ENCODE measurements around the gene HCST. TPM values are rescaled to one million over a fixed set of nuclear protein-coding genes. Genes with fewer than 3 reads are reported as not detected.
"Not testable (repeated sequence)": the region's sequence is repeated elsewhere in the genome, so short reads cannot be mapped to it uniquely, and the experiment has no call there.

Gene HCST
- total RNA-seq, 1 donor from 2014 or later = 62.2 TPM

GRCh38 chr19:35868823-35869326 lies 33.5 kb upstream of the HCST start:
- intact Hi-C loops (cut with micrococcal nuclease) = loop anchor here (1.0 to 2.0 kb wide), 5 partner anchors 10 to 128 kb away; partner anchors contain the start of genes ARHGAP33 and KIRREL2
- no peak overlapping the region for H3K27ac Mint-ChIP-seq
- H3K9me3 Mint-ChIP-seq = no peaks in the 10 kb centered on the region
- H3K27me3 Mint-ChIP-seq (ENCODE audit: insufficient read depth) = peaks cover 29% of the 10 kb centered on the region
- peaks cover 2% of the 10 kb centered on the region for H3K36me3 Mint-ChIP-seq (ENCODE audit: low read depth)
- peaks cover 23% of the 10 kb centered on the region for H3K4me1 Mint-ChIP-seq (ENCODE audit: low read depth)
- H3K4me3 Mint-ChIP-seq = peak overlapping the region; percentile 62
- DNase-seq (ENCODE audit: low spot score) = no peak

- intact Hi-C loops (cut with micrococcal nuclease) = loop anchor here (1.0 to 2.0 kb wide), 5 partner anchors 10 to 129 kb away; partner anchors contain the start of gene ARHGAP33
- DNase-seq (ENCODE audit: low spot score) = peak; percentile 85
- Mint-ChIP-seq H3K27me3 (ENCODE audit: insufficient read depth) (peaks cover 26% of the 10 kb centered on the region), H3K9me3 (no peaks in the 10 kb centered on the region), H3K4me1 (ENCODE audit: low read depth) (peaks cover 23% of the 10 kb centered on the region), H3K4me3 (peak overlapping the region; percentile 81), H3K36me3 (ENCODE audit: low read depth) (peaks cover 2% of the 10 kb centered on the region), H3K27ac (peak overlapping the region; percentile 42)
Measured at GRCh38 chr19:35869327-35870123, 32.8 kb upstream of the HCST start.

DNA sequence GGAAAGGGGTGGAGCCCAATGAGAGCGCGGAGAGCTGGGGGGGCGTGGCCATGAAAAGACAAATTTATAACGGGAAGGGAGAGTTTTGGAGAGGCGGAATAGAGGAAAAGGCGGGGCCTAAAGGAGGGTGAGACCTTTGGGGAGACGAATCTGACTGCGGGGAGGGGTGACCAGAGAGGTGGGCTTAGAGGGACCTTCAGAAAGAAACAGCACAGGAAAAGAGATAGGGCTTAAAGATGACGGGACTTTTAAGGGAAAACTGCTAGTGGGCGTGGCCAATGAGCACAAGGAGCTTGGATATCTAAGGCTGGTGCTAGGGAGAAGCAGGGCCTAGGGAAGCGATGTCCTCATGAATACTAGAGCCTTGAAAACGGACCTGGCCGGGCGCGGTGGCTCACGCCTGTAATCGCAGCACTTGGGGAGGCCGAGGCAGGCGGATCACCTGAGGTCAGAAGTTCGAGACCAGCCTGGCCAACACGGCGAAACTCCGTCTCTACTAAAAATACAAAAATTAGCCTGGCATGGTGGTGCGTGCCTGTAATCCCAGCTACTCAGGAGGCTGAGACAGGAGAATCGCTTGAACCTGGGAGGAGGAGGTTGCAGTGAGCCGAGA lies 32.1 kb upstream of the HCST start:
- peak overlapping the region; percentile 42 for H3K27ac Mint-ChIP-seq
- not testable (repeated sequence) for H3K9me3 Mint-ChIP-seq; H3K36me3 Mint-ChIP-seq (ENCODE audit: low read depth)
- H3K4me1 Mint-ChIP-seq (ENCODE audit: low read depth) = peaks cover 23% of the 10 kb centered on the region
- DNase-seq (ENCODE audit: low spot score) = peak; percentile 66
- peaks cover 23% of the 10 kb centered on the region for H3K27me3 Mint-ChIP-seq (ENCODE audit: insufficient read depth)
- peak overlapping the region; percentile 81 for H3K4me3 Mint-ChIP-seq
- intact Hi-C loops (cut with micrococcal nuclease) = loop anchor here (1.0 kb wide), 1 partner anchor 61 kb away; no protein-coding TSS in a partner anchor

- Mint-ChIP-seq H3K4me3 (no peak overlapping the region), H3K27ac (no peak overlapping the region), H3K36me3 (ENCODE audit: low read depth) (peaks cover 2% of the 10 kb centered on the region), H3K9me3 (no peaks in the 10 kb centered on the region), H3K27me3 (ENCODE audit: insufficient read depth) (peaks cover 23% of the 10 kb centered on the region), H3K4me1 (ENCODE audit: low read depth) (peaks cover 23% of the 10 kb centered on the region)
- DNase-seq (ENCODE audit: low spot score) = no peak
- intact Hi-C loops (cut with micrococcal nuclease) = loop anchor here (1.0 kb wide), 1 partner anchor 61 kb away; no protein-coding TSS in a partner anchor
Measured at GRCh38 chr19:35870798-35871197, 31.5 kb upstream of the HCST start.

GRCh38 chr19:35871611-35872010 lies 30.7 kb upstream of the HCST start:
- peaks cover 22% of the 10 kb centered on the region for H3K27me3 Mint-ChIP-seq (ENCODE audit: insufficient read depth)
- no peak for DNase-seq (ENCODE audit: low spot score)
- intact Hi-C loops (cut with micrococcal nuclease) = no loop called here
- H3K4me3 Mint-ChIP-seq = no peak overlapping the region
- peaks cover 23% of the 10 kb centered on the region for H3K4me1 Mint-ChIP-seq (ENCODE audit: low read depth)
- peaks cover 2% of the 10 kb centered on the region for H3K36me3 Mint-ChIP-seq (ENCODE audit: low read depth)
- no peak overlapping the region for H3K27ac Mint-ChIP-seq
- H3K9me3 Mint-ChIP-seq = no peaks in the 10 kb centered on the region

GRCh38 chr19:35872180-35872579 lies 30.1 kb upstream of the HCST start:
- intact Hi-C loops (cut with micrococcal nuclease) = no loop called here
- Mint-ChIP-seq H3K4me1 (ENCODE audit: low read depth) (peaks cover 23% of the 10 kb centered on the region), H3K9me3 (no peaks in the 10 kb centered on the region)

DNA sequence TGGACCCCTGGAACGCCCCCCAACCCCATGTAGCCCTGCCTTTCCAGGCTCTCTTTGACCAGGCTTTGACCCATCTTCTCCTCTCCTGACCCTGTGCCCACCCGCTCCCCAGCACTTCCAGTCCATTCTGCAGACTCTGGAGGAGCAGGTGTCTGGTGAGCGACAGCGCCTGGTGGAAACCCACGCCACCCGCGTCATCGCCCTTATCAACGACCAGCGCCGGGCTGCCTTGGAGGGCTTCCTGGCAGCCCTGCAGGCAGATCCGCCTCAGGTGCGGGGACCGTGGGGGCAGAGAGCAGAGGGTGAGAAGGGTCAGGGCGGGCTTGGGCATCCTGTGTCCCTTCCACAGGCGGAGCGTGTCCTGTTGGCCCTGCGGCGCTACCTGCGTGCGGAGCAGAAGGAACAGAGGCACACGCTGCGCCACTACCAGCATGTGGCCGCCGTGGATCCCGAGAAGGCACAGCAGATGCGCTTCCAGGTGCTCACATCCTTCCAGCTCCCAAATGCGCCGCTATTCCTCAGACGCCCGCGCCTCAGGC lies 27.9 kb upstream of the HCST start:
- intact Hi-C loops (cut with micrococcal nuclease) = no loop called here
- H3K36me3 Mint-ChIP-seq (ENCODE audit: low read depth) = no peaks in the 10 kb centered on the region
- H3K9me3 Mint-ChIP-seq = no peaks in the 10 kb centered on the region
- no peak overlapping the region for H3K27ac Mint-ChIP-seq
- DNase-seq (ENCODE audit: low spot score) = no peak
- peaks cover 7% of the 10 kb centered on the region for H3K27me3 Mint-ChIP-seq (ENCODE audit: insufficient read depth)
- no peak overlapping the region for H3K4me3 Mint-ChIP-seq
- H3K4me1 Mint-ChIP-seq (ENCODE audit: low read depth) = peaks cover 9% of the 10 kb centered on the region

More at GRCh38 chr19:35872180-35872579, 30.1 kb upstream of the HCST start:
- H3K27me3 Mint-ChIP-seq (ENCODE audit: insufficient read depth) = peaks cover 18% of the 10 kb centered on the region
- no peak for DNase-seq (ENCODE audit: low spot score)
- no peak overlapping the region for H3K4me3 Mint-ChIP-seq
- no peak overlapping the region for H3K27ac Mint-ChIP-seq
- peaks cover 2% of the 10 kb centered on the region for H3K36me3 Mint-ChIP-seq (ENCODE audit: low read depth)

GRCh38 chr19:35879068-35879467 lies 23.3 kb upstream of the HCST start:
- H3K4me1 Mint-ChIP-seq (ENCODE audit: low read depth) = peaks cover 15% of the 10 kb centered on the region
- H3K36me3 Mint-ChIP-seq (ENCODE audit: low read depth) = no peaks in the 10 kb centered on the region
- DNase-seq (ENCODE audit: low spot score) = no peak
- H3K4me3 Mint-ChIP-seq = no peak overlapping the region
- intact Hi-C loops (cut with micrococcal nuclease) = loop anchor here (1.0 kb wide), 5 partner anchors 10 to 162 kb away; partner anchors contain the start of genes ARHGAP33 and LRFN3
- H3K27me3 Mint-ChIP-seq (ENCODE audit: insufficient read depth) = peaks cover 12% of the 10 kb centered on the region
- no peak overlapping the region for H3K27ac Mint-ChIP-seq
- H3K9me3 Mint-ChIP-seq = no peaks in the 10 kb centered on the region

- Mint-ChIP-seq H3K36me3 (ENCODE audit: low read depth) (no peaks in the 10 kb centered on the region), H3K27ac (peak overlapping the region; percentile 23), H3K27me3 (ENCODE audit: insufficient read depth) (peaks cover 12% of the 10 kb centered on the region), H3K4me3 (no peak overlapping the region), H3K9me3 (no peaks in the 10 kb centered on the region), H3K4me1 (ENCODE audit: low read depth) (peaks cover 15% of the 10 kb centered on the region)
- intact Hi-C loops (cut with micrococcal nuclease) = loop anchor here (1.0 to 5.0 kb wide), 7 partner anchors 11 to 188 kb away; partner anchors contain the start of genes ARHGAP33 and LRFN3
- peak; percentile 80 for DNase-seq (ENCODE audit: low spot score)
Measured at GRCh38 chr19:35879770-35880317, 22.5 kb upstream of the HCST start.

DNA sequence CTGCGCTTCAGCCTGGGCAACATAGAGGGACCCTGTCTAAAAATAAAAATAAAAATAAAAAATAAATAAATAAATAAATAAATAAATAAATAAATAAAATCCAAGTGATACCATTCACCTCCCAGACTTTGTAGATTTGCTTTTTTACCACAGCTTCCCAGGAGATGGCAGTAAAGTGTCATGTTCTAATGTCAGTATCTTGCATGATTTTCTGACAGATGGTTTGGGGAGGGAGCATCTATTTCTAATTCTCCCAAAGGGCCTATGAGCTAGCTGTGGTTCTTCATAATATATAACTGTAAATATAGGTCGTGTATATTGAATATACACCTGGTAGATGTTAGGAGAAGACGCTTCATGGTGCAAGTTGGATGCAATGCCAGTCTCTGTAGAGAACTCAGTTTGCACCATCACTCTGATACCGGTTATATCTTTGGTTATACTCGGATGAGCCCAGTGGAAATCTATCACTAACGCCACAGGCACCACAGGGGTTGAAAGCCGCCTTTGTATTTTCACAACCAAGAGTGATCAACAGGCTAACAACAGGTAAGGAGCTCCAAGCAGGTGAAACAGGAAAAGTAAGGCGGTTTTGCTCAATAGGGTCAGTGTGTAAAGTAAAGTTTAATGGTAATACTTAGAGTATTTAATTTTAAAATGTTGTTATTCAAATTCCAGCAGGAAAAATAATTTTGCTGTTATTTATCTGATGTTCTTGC lies 20.1 kb upstream of the HCST start:
- Mint-ChIP-seq H3K4me1 (ENCODE audit: low read depth) (peaks cover 15% of the 10 kb centered on the region), H3K27me3 (ENCODE audit: insufficient read depth) (peaks cover 12% of the 10 kb centered on the region), H3K4me3 (no peak overlapping the region), H3K36me3 (ENCODE audit: low read depth) (peaks cover 11% of the 10 kb centered on the region), H3K27ac (no peak overlapping the region), H3K9me3 (no peaks in the 10 kb centered on the region)
- intact Hi-C loops (cut with micrococcal nuclease) = loop anchor here (1.0 to 5.0 kb wide), 3 partner anchors 18 to 190 kb away; partner anchors contain the start of gene NFKBID
- peak; percentile 46 for DNase-seq (ENCODE audit: low spot score)

- intact Hi-C loops (cut with micrococcal nuclease) = loop anchor here (5.0 kb wide), 1 partner anchor 192 kb away; no protein-coding TSS in a partner anchor
Measured at GRCh38 chr19:35883882-35884281, 18.4 kb upstream of the HCST start.

DNA sequence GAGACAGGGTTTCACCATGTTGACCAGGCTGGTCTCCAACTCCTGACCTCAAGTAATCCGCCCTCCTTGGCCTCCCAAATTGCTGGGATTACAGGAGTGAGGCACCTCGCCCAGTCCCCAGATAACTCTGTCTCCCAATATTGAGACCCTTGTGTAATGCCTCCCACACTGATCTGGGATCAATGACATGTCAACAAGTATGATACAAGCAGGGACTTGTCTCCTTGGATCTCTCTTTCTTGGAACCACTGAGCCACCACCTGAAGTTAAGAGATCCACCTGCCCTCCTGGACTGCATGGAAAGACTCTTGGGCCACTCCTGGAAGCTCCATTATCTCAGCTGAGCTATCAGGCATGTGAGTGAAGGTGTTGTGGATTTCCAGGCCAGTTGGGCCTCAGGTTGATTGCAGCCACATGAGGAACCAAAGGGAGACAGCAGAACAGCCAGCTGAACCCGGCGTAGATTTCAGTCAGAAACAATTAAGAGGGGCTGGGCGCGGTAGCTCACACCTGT lies 17.0 kb upstream of the HCST start:
- Mint-ChIP-seq H3K27me3 (ENCODE audit: insufficient read depth) (peaks cover under 1% of the 10 kb centered on the region), H3K9me3 (no peaks in the 10 kb centered on the region), H3K36me3 (ENCODE audit: low read depth) (peaks cover 33% of the 10 kb centered on the region), H3K4me1 (ENCODE audit: low read depth) (peaks cover 17% of the 10 kb centered on the region), H3K4me3 (no peak overlapping the region), H3K27ac (peak overlapping the region; percentile 29)
- intact Hi-C loops (cut with micrococcal nuclease) = no loop called here
- no peak for DNase-seq (ENCODE audit: low spot score)

More at GRCh38 chr19:35883882-35884281, 18.4 kb upstream of the HCST start:
- peaks cover 22% of the 10 kb centered on the region for H3K36me3 Mint-ChIP-seq (ENCODE audit: low read depth)
- H3K27me3 Mint-ChIP-seq (ENCODE audit: insufficient read depth) = peaks cover 8% of the 10 kb centered on the region
- H3K9me3 Mint-ChIP-seq = no peaks in the 10 kb centered on the region
- no peak overlapping the region for H3K4me3 Mint-ChIP-seq
- no peak overlapping the region for H3K27ac Mint-ChIP-seq
- H3K4me1 Mint-ChIP-seq (ENCODE audit: low read depth) = peaks cover 22% of the 10 kb centered on the region
- DNase-seq (ENCODE audit: low spot score) = no peak

Measured in activated T-helper 1 cell treated with anti-CD3 and anti-CD28 coated beads, Interleukin-12 subunit alpha, Interleukin-12 subunit beta, Interleukin-2, Interleukin-4 antibody, amounts not matched to agents 30 ng/mL and 10 ng/mL and 1 ng/mL, durations not matched to agents 14 hours and 24 hours and 36 hours (primary cell).